GM19455 (cell line): Measurements from ENCODE around the gene PCSK6.

Experiments
- ATAC-seq: cut with Tn5 transposase; IDR thresholded peaks from one replicate; pipeline ENCODE4 v1.9.1; 2021; ENCODE audit not compliant: unreplicated experiment

Gene PCSK6

GRCh38 chr15:101255615-101256241, 233.8 kb downstream of the PCSK6 start:
- no peak for ATAC-seq

- ATAC-seq, result no peak
Measured at GRCh38 chr15:101255051-101255395, 234.5 kb downstream of the PCSK6 start.

GRCh38 chr15:101254157-101255050, 235.1 kb downstream of the PCSK6 start:
- ATAC-seq, result no peak
